ENCODE results near the gene PLEKHH2. TPM values are rescaled to one million over a fixed set of nuclear protein-coding genes. Genes with fewer than 3 reads are reported as not detected.

PLEKHH2 gene
- total and polyA plus RNA-seq, 4 donors, result 2.5 to 311 (median 18.3) TPM

DNA sequence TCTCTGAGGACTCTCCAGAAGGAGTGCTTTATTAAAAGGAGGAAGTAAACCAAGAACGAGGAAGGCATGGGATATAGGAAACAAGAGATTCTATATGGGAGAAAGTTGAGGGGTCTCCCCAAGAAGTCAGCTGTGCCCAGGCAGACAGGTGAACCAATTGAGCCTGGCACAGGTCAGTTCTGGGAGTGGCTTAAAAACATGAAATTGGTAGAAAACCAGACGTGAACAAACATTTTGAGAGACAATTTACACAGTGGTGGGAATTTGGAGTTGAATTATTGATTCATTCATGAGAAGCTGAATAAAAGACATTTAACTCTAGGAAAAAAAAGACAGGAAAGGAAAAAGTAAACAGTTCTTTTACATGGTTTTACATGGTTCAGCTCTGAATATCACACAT, 16.4 kb downstream of the PLEKHH2 start:
- Histone ChIP-seq H3K4me3 (no peak overlapping the region), H3K27ac (ENCODE audit: low read depth in 1 of 2, low read length in 1 of 2) (no peak overlapping the region), H3K9me3 (ENCODE audit: control insufficient read depth in 4 of 4, insufficient read depth in 3 of 4, low read length in 3 of 4) (peaks cover 0 to 4% (median 0%) of the 10 kb centered on the region in 4 donors), H3K36me3 (ENCODE audit: control insufficient read depth in 4 of 4, insufficient read depth in 4 of 4, low read length in 4 of 4) (peaks cover 0 to 25% (median 10%) of the 10 kb centered on the region in 4 donors), H3K9ac (ENCODE audit: insufficient read depth in 1 of 2, low read length in 2 of 2) (no peak overlapping the region), H3K4me1 (ENCODE audit: control insufficient read depth in 5 of 5, insufficient read depth in 5 of 5, low read length in 5 of 5) (peaks cover 0 to 14% (median 7%) of the 10 kb centered on the region in 5 donors), H3K27me3 (ENCODE audit: control insufficient read depth in 3 of 3, insufficient read depth in 3 of 3, low read length in 2 of 3) (no peaks in the 10 kb centered on the region)
- WGBS, 2 donors, result 46 to 64% methylated on average over 2 of the region's 2 CpGs
- ATAC-seq (ENCODE audit: insufficient read depth, low FRiP score) (no peak), DNase-seq (no peak)
- TF ChIP-seq, protein P1, sequence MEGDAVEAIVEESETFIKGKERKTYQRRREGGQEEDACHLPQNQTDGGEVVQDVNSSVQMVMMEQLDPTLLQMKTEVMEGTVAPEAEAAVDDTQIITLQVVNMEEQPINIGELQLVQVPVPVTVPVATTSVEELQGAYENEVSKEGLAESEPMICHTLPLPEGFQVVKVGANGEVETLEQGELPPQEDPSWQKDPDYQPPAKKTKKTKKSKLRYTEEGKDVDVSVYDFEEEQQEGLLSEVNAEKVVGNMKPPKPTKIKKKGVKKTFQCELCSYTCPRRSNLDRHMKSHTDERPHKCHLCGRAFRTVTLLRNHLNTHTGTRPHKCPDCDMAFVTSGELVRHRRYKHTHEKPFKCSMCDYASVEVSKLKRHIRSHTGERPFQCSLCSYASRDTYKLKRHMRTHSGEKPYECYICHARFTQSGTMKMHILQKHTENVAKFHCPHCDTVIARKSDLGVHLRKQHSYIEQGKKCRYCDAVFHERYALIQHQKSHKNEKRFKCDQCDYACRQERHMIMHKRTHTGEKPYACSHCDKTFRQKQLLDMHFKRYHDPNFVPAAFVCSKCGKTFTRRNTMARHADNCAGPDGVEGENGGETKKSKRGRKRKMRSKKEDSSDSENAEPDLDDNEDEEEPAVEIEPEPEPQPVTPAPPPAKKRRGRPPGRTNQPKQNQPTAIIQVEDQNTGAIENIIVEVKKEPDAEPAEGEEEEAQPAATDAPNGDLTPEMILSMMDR (IDR thresholded peaks at IDR 0.05; ENCODE audit: control extremely low read depth, extremely low read depth), result no peak

DNA sequence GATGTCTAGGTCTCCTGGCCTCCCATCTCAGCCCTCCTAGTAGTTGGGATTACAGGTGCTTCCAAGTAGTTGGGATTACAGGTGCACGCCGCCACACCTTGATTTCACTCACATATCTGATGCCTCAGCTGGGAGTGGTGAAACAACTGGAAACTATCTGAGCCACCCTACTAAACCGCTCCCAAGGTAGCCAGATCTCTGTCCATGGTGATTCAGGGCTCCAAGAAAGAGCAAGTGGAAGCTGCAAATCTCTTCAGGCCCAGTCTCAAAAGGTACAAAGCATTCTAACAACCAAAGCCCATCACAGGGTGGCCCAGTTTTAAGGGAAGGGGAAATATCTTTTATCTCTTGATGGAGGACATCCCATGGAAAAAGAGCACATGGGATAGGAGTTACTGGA, 20.2 kb downstream of the PLEKHH2 start:
- 95 to 97% methylated on average over 3 of the region's 3 CpGs for WGBS, 2 donors

DNA sequence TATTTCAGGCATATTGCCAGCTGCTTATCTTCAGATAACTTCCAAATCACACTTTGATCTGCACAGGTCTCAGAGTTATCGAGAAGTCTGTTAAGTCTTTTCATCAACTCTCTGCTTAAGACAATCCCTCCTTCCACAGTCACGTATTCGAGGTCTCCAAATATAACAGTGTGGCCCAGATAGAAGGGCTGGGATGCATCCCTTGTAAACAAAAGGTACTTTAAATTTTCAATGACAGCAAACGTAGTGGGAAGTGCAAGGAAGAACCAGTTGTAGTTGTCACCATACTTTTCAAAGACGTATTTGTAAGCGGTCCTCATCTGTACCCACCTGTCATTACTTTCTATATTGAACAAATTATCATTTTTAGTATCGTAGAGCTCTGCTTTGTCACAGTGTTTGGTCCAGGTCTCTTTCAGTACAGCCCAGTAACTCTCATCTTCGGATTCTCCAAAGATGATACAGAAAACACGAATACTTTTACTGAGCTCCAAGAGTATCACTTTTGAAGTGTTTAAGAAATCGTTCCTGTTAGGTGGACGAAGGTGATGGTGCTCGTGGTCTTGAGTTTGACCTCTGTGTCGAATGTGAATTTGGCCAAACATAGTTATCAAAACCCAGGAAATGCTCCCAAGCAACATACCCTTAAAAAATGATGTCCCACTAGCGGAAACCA, 38.7 kb downstream of the PLEKHH2 start:
- H3K36me3 ChIP-seq (ENCODE audit: control insufficient read depth in 4 of 4, insufficient read depth in 4 of 4, low read length in 4 of 4), result peaks cover 0 to 13% (median 2%) of the 10 kb centered on the region in 4 donors

More for the DNA sequence above, 20.2 kb downstream of the PLEKHH2 start:
- Histone ChIP-seq H3K36me3 (ENCODE audit: control insufficient read depth in 4 of 4, insufficient read depth in 4 of 4, low read length in 4 of 4) (peaks cover 0 to 31% (median 10%) of the 10 kb centered on the region in 4 donors), H3K27me3 (ENCODE audit: control insufficient read depth in 3 of 3, insufficient read depth in 3 of 3, low read length in 2 of 3) (no peaks in the 10 kb centered on the region), H3K9ac (ENCODE audit: insufficient read depth in 1 of 2, low read length in 2 of 2) (no peak overlapping the region), H3K4me1 (ENCODE audit: control insufficient read depth in 5 of 5, insufficient read depth in 5 of 5, low read length in 5 of 5) (peaks cover 0 to 2% (median 0%) of the 10 kb centered on the region in 5 donors), H3K9me3 (ENCODE audit: control insufficient read depth in 4 of 4, insufficient read depth in 3 of 4, low read length in 3 of 4) (peaks cover 0 to 5% (median under 1%) of the 10 kb centered on the region in 4 donors), H3K4me3 (no peak overlapping the region), H3K27ac (ENCODE audit: low read depth in 1 of 2, low read length in 1 of 2) (no peak overlapping the region)
- no peak for DNase-seq
- TF ChIP-seq, protein P1 (IDR thresholded peaks at IDR 0.05; ENCODE audit: control extremely low read depth, extremely low read depth), result no peak
- no peak for ATAC-seq (ENCODE audit: insufficient read depth, low FRiP score)

More for the DNA sequence above, 38.7 kb downstream of the PLEKHH2 start:
- 62 to 63% methylated on average over 14 of the region's 14 CpGs for WGBS, 2 donors
- Histone ChIP-seq H3K4me3 (peak overlapping the region; percentile 41), H3K27me3 (ENCODE audit: control insufficient read depth in 3 of 3, insufficient read depth in 3 of 3, low read length in 2 of 3) (no peaks in the 10 kb centered on the region), H3K4me1 (ENCODE audit: control insufficient read depth in 5 of 5, insufficient read depth in 5 of 5, low read length in 5 of 5) (peaks cover 0 to 4% (median 3%) of the 10 kb centered on the region in 5 donors), H3K9ac (ENCODE audit: insufficient read depth in 1 of 2, low read length in 2 of 2) (peak overlapping the region; percentile 53 to 63), H3K27ac (ENCODE audit: low read depth in 1 of 2, low read length in 1 of 2) (no peak overlapping the region), H3K9me3 (ENCODE audit: control insufficient read depth in 4 of 4, insufficient read depth in 3 of 4, low read length in 3 of 4) (peaks cover 0 to 4% (median 0%) of the 10 kb centered on the region in 4 donors)
- DNase-seq (no peak), ATAC-seq (ENCODE audit: insufficient read depth, low FRiP score) (no peak)
- TF ChIP-seq, protein P1 (IDR thresholded peaks at IDR 0.05; ENCODE audit: control extremely low read depth, extremely low read depth), result no peak

Data from lung (tissue), 12 donors.